IMR-90 (cell line): Measurements from ENCODE around the gene TDRD12. TPM values are rescaled to one million over a fixed set of nuclear protein-coding genes. Genes with fewer than 3 reads are reported as not detected.

Source experiments
- ATAC-seq: fragments of 200-7000 bp; cut with Tn5 transposase; 2 replicates; pipeline ENCODE4 v1.9.1; 2020; ENCODE audit warnings: low read depth, mild to moderate bottlenecking, moderate library complexity
- BruUV-seq: library from RNA; stranded (reverse); fragments of 400-500 nt; replicated peaks from 2 replicates; lab custom pipeline; 2021; lab: Mats Ljungman, UMichigan
- CTCF ChIA-PET: fragments of 300-600 bp; formaldehyde crosslinking; extraction: SDS; loops from one replicate; lab custom pipeline; 2021; ENCODE audit warnings: antibody characterized with exemption; lab: Yijun Ruan, JAX
- POLR2A ChIA-PET: fragments of 300-600 bp; sonication (Branson Sonifier 250); formaldehyde crosslinking; loops from one replicate; lab custom pipeline; 2022; ENCODE audit warnings: antibody characterized with exemption; ENCODE audit not compliant: unreplicated experiment; lab: Charles Lee
- DNase-seq: peaks from one replicate; pipeline ENCODE4 v3.0.0; 2013
- H2AFZ ChIP-seq: replicated peaks from 2 replicates; pipeline ENCODE3; 2013; ENCODE audit warnings: low read length, mild to moderate bottlenecking; ENCODE audit not compliant: poor library complexity
- H2AK5ac ChIP-seq: 2 replicates; pipeline ENCODE4 v1.6.1; 2013; ENCODE audit warnings: low read depth, low read length, inconsistent platforms
- H2AK9ac ChIP-seq: replicated peaks from 2 replicates; pipeline ENCODE3; 2013; ENCODE audit warnings: mild to moderate bottlenecking, low read depth, low read length, moderate library complexity; ENCODE audit not compliant: poor library complexity
- H2BK120ac ChIP-seq: 2 replicates; pipeline ENCODE4 v1.6.1; 2013; ENCODE audit warnings: low read depth, low read length, inconsistent platforms
- H2BK15ac ChIP-seq: 3 replicates; pipeline ENCODE4 v1.6.1; 2013; ENCODE audit warnings: low read depth, low read length, inconsistent platforms
- H2BK20ac ChIP-seq: 2 replicates; pipeline ENCODE4 v1.6.1; 2013; ENCODE audit warnings: low read depth, mild to moderate bottlenecking, inconsistent platforms, low read length, moderate library complexity
- H2BK5ac ChIP-seq: 2 replicates; pipeline ENCODE4 v1.6.1; 2013; ENCODE audit warnings: mild to moderate bottlenecking, low read depth, low read length, inconsistent platforms; ENCODE audit not compliant: poor library complexity, severe bottlenecking
- H3K14ac ChIP-seq: replicated peaks from 2 replicates; pipeline ENCODE4 v1.6.1; 2013; ENCODE audit warnings: low read depth, low read length, inconsistent platforms
- H3K18ac ChIP-seq: 2 replicates; pipeline ENCODE4 v1.6.1; 2013; ENCODE audit warnings: low read depth, low read length, control low read depth
- H3K23ac ChIP-seq: 2 replicates; pipeline ENCODE4 v1.6.1; 2013; ENCODE audit warnings: low read depth, low read length, inconsistent platforms
- H3K27ac ChIP-seq: 2 replicates; pipeline ENCODE4 v1.5.1; 2013; ENCODE audit warnings: mild to moderate bottlenecking, control low read depth, low read length; ENCODE audit not compliant: insufficient read depth
- H3K27me3 ChIP-seq: 2 replicates; pipeline ENCODE4 v1.6.1; 2013; ENCODE audit warnings: low read length; ENCODE audit not compliant: control insufficient read depth, insufficient read depth
- H3K36me3 ChIP-seq: 2 replicates; pipeline ENCODE4 v1.6.1; 2013; ENCODE audit warnings: low read length, mixed read lengths; ENCODE audit not compliant: control insufficient read depth, insufficient read depth
- H3K4ac ChIP-seq: 2 replicates; pipeline ENCODE4 v1.6.1; 2013; ENCODE audit warnings: low read depth, low read length, inconsistent platforms
- H3K4me1 ChIP-seq: 2 replicates; pipeline ENCODE4 v1.6.1; 2013; ENCODE audit warnings: low read length, mixed read lengths; ENCODE audit not compliant: control insufficient read depth, insufficient read depth
- H3K4me2 ChIP-seq: 2 replicates; pipeline ENCODE4 v1.6.1; 2013; ENCODE audit warnings: low read depth, mild to moderate bottlenecking, control low read depth, low read length, moderate library complexity
- H3K4me3 ChIP-seq: 2 replicates; pipeline ENCODE4 v1.5.1; 2013; ENCODE audit warnings: low read depth, mild to moderate bottlenecking, control low read depth, low read length, moderate library complexity; ENCODE audit not compliant: insufficient read depth
- H3K56ac ChIP-seq: 2 replicates; pipeline ENCODE4 v1.6.1; 2013; ENCODE audit warnings: low read length, inconsistent platforms; ENCODE audit not compliant: insufficient read depth; ENCODE audit errors: extremely low read depth
- H3K79me1 ChIP-seq, 2 experiments: 2 replicates each; pipeline ENCODE4 v1.6.1; 2013; ENCODE audit warnings: low read length in 2 of 2, inconsistent platforms in 1 of 2, low read depth in 1 of 2
- H3K9ac ChIP-seq: 2 replicates; pipeline ENCODE4 v1.6.1; 2013; ENCODE audit warnings: low read depth, low read length, control low read depth
- H3K9me1 ChIP-seq: 2 replicates; pipeline ENCODE4 v1.6.1; 2013; ENCODE audit warnings: low read length, inconsistent platforms; ENCODE audit not compliant: insufficient read depth
- H3K9me3 ChIP-seq: 2 replicates; pipeline ENCODE4 v1.6.1; 2013; ENCODE audit warnings: low read length; ENCODE audit not compliant: control insufficient read depth, insufficient read depth
- H4K20me1 ChIP-seq: 2 replicates; pipeline ENCODE4 v1.6.1; 2013; ENCODE audit warnings: low read length, inconsistent platforms; ENCODE audit not compliant: insufficient read depth
- H4K5ac ChIP-seq: 2 replicates; pipeline ENCODE4 v1.6.1; 2013; ENCODE audit warnings: mild to moderate bottlenecking, low read depth, low read length, control low read depth
- H4K8ac ChIP-seq, 2 experiments: 2 replicates each; pipeline ENCODE4 v1.6.1; 2013; ENCODE audit warnings: low read depth in 2 of 2, low read length in 2 of 2, control low read depth in 1 of 2, inconsistent platforms in 1 of 2
- H4K91ac ChIP-seq: 2 replicates; pipeline ENCODE4 v1.6.1; 2013; ENCODE audit warnings: low read depth, low read length, inconsistent platforms; ENCODE audit not compliant: insufficient read depth
- BHLHE40 ChIP-seq: fragments of 150-350 bp; IDR thresholded peaks from 2 replicates; pipeline ENCODE4 v1.6.1; 2016; ENCODE audit warnings: mild to moderate bottlenecking, low read depth, low read length
- CEBPB ChIP-seq: IDR thresholded peaks from 2 replicates; pipeline ENCODE4 v1.6.1; 2012; ENCODE audit warnings: low read depth, low read length, improper control_type of control experiment
- CHD1 ChIP-seq: IDR thresholded peaks from 2 replicates; pipeline ENCODE4 v1.6.1; 2012; ENCODE audit warnings: low read depth, low read length, improper control_type of control experiment
- CTCF ChIP-seq: conservative IDR thresholded peaks from 2 replicates; pipeline ENCODE4 v1.5.1; 2012; ENCODE audit warnings: mild to moderate bottlenecking, low read depth, low read length, improper control_type of control experiment
- ELK1 ChIP-seq: fragments of 150-350 bp; IDR thresholded peaks from 2 replicates; pipeline ENCODE4 v1.6.1; 2016; ENCODE audit warnings: low read depth, mild to moderate bottlenecking, low read length, moderate library complexity, borderline replicate concordance
- FOS ChIP-seq: fragments of 150-350 bp; IDR thresholded peaks from 2 replicates; pipeline ENCODE4 v1.6.1; 2016; ENCODE audit warnings: low read depth, low read length
- MAFK ChIP-seq: IDR thresholded peaks from 2 replicates; pipeline ENCODE4 v1.6.1; 2012; ENCODE audit warnings: low read depth, low read length, improper control_type of control experiment
- MAZ ChIP-seq: IDR thresholded peaks from 2 replicates; pipeline ENCODE4 v1.6.1; 2012; ENCODE audit warnings: low read depth, mild to moderate bottlenecking, low read length, improper control_type of control experiment, moderate library complexity, borderline replicate concordance
- MXI1 ChIP-seq: IDR thresholded peaks from 2 replicates; pipeline ENCODE4 v1.6.1; 2012; ENCODE audit warnings: low read depth, mild to moderate bottlenecking, low read length, moderate library complexity, borderline replicate concordance
- NFE2L2 ChIP-seq: fragments of 150-350 bp; IDR thresholded peaks from 2 replicates; pipeline ENCODE4 v1.6.1; 2016; ENCODE audit warnings: low read depth, mild to moderate bottlenecking, low read length
- POLR2A ChIP-seq: IDR thresholded peaks from 2 replicates; pipeline ENCODE4 v1.6.1; 2012; ENCODE audit warnings: mild to moderate bottlenecking, low read depth, low read length
- RAD21 ChIP-seq: IDR thresholded peaks from 2 replicates; pipeline ENCODE4 v1.6.1; 2012; ENCODE audit warnings: low read length, improper control_type of control experiment
- RCOR1 ChIP-seq: IDR thresholded peaks from 2 replicates; pipeline ENCODE4 v1.6.1; 2012; ENCODE audit warnings: mild to moderate bottlenecking, low read length, improper control_type of control experiment; ENCODE audit not compliant: insufficient replicate concordance
- RFX5 ChIP-seq: IDR thresholded peaks from 2 replicates; pipeline ENCODE4 v1.8.0; 2012; ENCODE audit warnings: low read depth, mild to moderate bottlenecking, low read length, moderate library complexity
- SMC3 ChIP-seq: fragments of 150-350 bp; IDR thresholded peaks from 2 replicates; pipeline ENCODE4 v1.6.1; 2016; ENCODE audit warnings: low read depth, mild to moderate bottlenecking, antibody characterized with exemption, low read length, moderate library complexity
- USF2 ChIP-seq: fragments of 150-350 bp; IDR thresholded peaks from 2 replicates; pipeline ENCODE4 v1.6.1; 2017; ENCODE audit warnings: mild to moderate bottlenecking, antibody characterized with exemption, low read length, low read depth
- WGBS, 2 experiments: methylation state at CpG; one replicate each; pipeline versions ENCODE4 v1.1.5 to v1.1.7; 2013; ENCODE audit warnings: missing lambda C conversion rate in 2 of 2; ENCODE audit not compliant: insufficient read length in 1 of 2; ENCODE audit errors: extremely low coverage in 2 of 2; 5-methylcytosine and 5-hydroxymethylcytosine counted together
- dilution Hi-C: fragments of 300-500 bp; cut with HindIII; formaldehyde crosslinking; loops from one replicate; pipeline ENCODE4 v1.14.3; 2018; ENCODE audit warnings: low sequenced_read_pairs; ENCODE audit not compliant: unreplicated experiment
- in situ Hi-C: fragments of 300-500 bp; cut with MboI; formaldehyde crosslinking; loops from 3 replicates; pipeline ENCODE4 v1.14.3; 2019; ENCODE audit warnings: low sequenced_read_pairs, inconsistent platforms, mixed read lengths
- intact Hi-C: fragments of 100-400 bp; cut with micrococcal nuclease; formaldehyde crosslinking; loops from 2 replicates; pipeline ENCODE4 v1.10.0; 2022
- polyA plus RNA-seq, 3 experiments: library from polyadenylated mRNA; depleted of rRNA; stranded (reverse); fragments of >200 nt; gene quantifications; 2 replicates each; pipeline ENCODE4 v1.2.3, GENCODE V29; 2012; ENCODE audit warnings: low replicate concordance in 1 of 3
- total RNA-seq: library from RNA; depleted of rRNA; stranded (reverse); fragments of >200 nt; gene quantifications from 2 replicates; pipeline ENCODE4 v1.2.3, GENCODE V29; 2012

Gene TDRD12
- total and polyA plus RNA-seq, 2 of the 4 experiments (the other 2 are of a cell fraction), result under 0.01 to 0.07 TPM

GRCh38 chr19:32718286-32718685 is 1.3 kb upstream of the TDRD12 start:
- no peak overlapping the region for H2AK9ac ChIP-seq
- no peak overlapping the region for H3K4me3 ChIP-seq
- H3K4me2 ChIP-seq, result no peak overlapping the region
- H3K18ac ChIP-seq, result no peak overlapping the region
- DNase-seq, result no peak
- H3K9ac ChIP-seq, result no peak overlapping the region
- no peak overlapping the region for H3K27ac ChIP-seq
- no peak overlapping the region for H3K4ac ChIP-seq
- H3K9me3 ChIP-seq, result no peaks in the 10 kb centered on the region
- no peak overlapping the region for H2AK5ac ChIP-seq
- no peaks in the 10 kb centered on the region for H4K20me1 ChIP-seq
- no TSS peak for BruUV-seq
- H3K9me1 ChIP-seq, result no peaks in the 10 kb centered on the region
- H3K4me1 ChIP-seq, result no peaks in the 10 kb centered on the region
- H2BK5ac ChIP-seq, result no peak overlapping the region
- ChIA-PET POLR2A (no interaction called here), CTCF (no interaction called here)
- H3K36me3 ChIP-seq, result peaks cover 3% of the 10 kb centered on the region; the same call in 1 of the 2 replicates
- H2BK120ac ChIP-seq, result no peak overlapping the region
- ATAC-seq, result no peak
- H3K56ac ChIP-seq, result no peak overlapping the region
- no peak overlapping the region for H3K23ac ChIP-seq
- H4K8ac ChIP-seq, result no peak overlapping the region
- no peak overlapping the region for H2AFZ ChIP-seq
- no peaks in the 10 kb centered on the region for H3K27me3 ChIP-seq
- in situ Hi-C loops (no loop called here), intact Hi-C loops (no loop called here), dilution Hi-C loops (no loop called here)
- no peak for TF ChIP-seq BHLHE40
- no peak for TF ChIP-seq CEBPB
- no peak for TF ChIP-seq RFX5
- TF ChIP-seq CTCF, result no peak
- no peak for TF ChIP-seq USF2
- TF ChIP-seq SMC3, result no peak
- TF ChIP-seq MAZ, result no peak
- TF ChIP-seq POLR2A, result no peak
- TF ChIP-seq MXI1, result no peak
- no peak for TF ChIP-seq CHD1
- TF ChIP-seq RCOR1, result no peak
- TF ChIP-seq ELK1, result no peak
- TF ChIP-seq MAFK, result no peak
- TF ChIP-seq RAD21, result no peak
- no peak for TF ChIP-seq NFE2L2
- no peak for TF ChIP-seq FOS
- no peak overlapping the region for H3K14ac ChIP-seq
- H4K91ac ChIP-seq, result no peak overlapping the region
- no peak overlapping the region for H2BK20ac ChIP-seq
- no peak overlapping the region for H2BK15ac ChIP-seq
- WGBS, 2 experiments, result 86% methylated on average over 2 of the region's 7 CpGs; no CpG with 5 or more reads in 1 of the 2 experiments
- H3K79me1 ChIP-seq, result no peaks in the 10 kb centered on the region
- H4K5ac ChIP-seq, result no peak overlapping the region
